A549 (cell line): ENCODE measurements around the gene PCDH18. TPM values are rescaled to one million over a fixed set of nuclear protein-coding genes. Genes with fewer than 3 reads are reported as not detected.

Experiments used
- ATAC-seq, 2 experiments: fragments of 200-7000 bp in 1 of 2; fragments of >200 bp in 1 of 2; cut with Nextera tagmentation in 1 of 2; cut with Tn5 transposase in 1 of 2; 3 replicates each; pipeline versions ENCODE4 v1.8.0 to v1.9.1; 2018 to 2020; ENCODE audit warnings: mild to moderate bottlenecking in 1 of 2, moderate library complexity in 1 of 2
- CTCF ChIA-PET: fragments of 300-600 bp; sonication (Branson Sonifier 250); formaldehyde crosslinking; extraction: SDS; loops from one replicate; lab custom pipeline; 2021; ENCODE audit warnings: antibody characterized with exemption, inconsistent platforms; lab: Yijun Ruan, JAX
- POLR2A ChIA-PET: fragments of 350-600 bp; formaldehyde crosslinking; extraction: SDS; loops from one replicate; lab custom pipeline; 2021; ENCODE audit warnings: antibody characterized with exemption, inconsistent platforms; lab: Yijun Ruan, JAX
- DNase-seq, 2 experiments: peaks; one replicate each; pipeline versions ENCODE4 v3.0.0 to v3.0.0-alpha.2; 2011 to 2016; ENCODE audit warnings: low read depth in 1 of 2, low spot score in 1 of 2
- FAIRE-seq: peaks from 2 replicates; lab custom pipeline; 2011; peaks lifted over from hg19 to GRCh38; lab: Jason Lieb, UNC
- H3K27ac ChIP-seq, 2 experiments: fragments of >200 bp; sonication (Bioruptor Twin); formaldehyde crosslinking; 3 replicates each; pipeline ENCODE4 v1.5.1; 2016 to 2017
- H3K4me1 ChIP-seq: fragments of >200 bp; sonication (Bioruptor Twin); formaldehyde crosslinking; 3 replicates; pipeline ENCODE4 v1.6.1; 2016
- H3K4me2 ChIP-seq: fragments of >200 bp; sonication (Bioruptor Twin); formaldehyde crosslinking; 3 replicates; pipeline ENCODE4 v1.6.1; 2016
- H3K4me3 ChIP-seq: fragments of >200 bp; sonication (Bioruptor Twin); formaldehyde crosslinking; 3 replicates; pipeline ENCODE4 v1.5.1; 2016
- H3K9me3 ChIP-seq: fragments of >200 bp; sonication (Bioruptor Twin); formaldehyde crosslinking; 3 replicates; pipeline ENCODE4 v1.6.1; 2016
- ATOH8 ChIP-seq: fragments of 250-450 bp; sonication (Bioruptor Pico); IDR thresholded peaks from 2 replicates; pipeline ENCODE4 v1.5.0; 2020; ENCODE audit warnings: low read depth, mild to moderate bottlenecking, moderate library complexity
- BCL3 ChIP-seq: fragments of >200 bp; sonication (Bioruptor Twin); formaldehyde crosslinking; IDR thresholded peaks from 3 replicates; pipeline ENCODE4 v1.6.1; 2016
- CBX2 ChIP-seq: fragments of 200-600 bp; sonication (generic); IDR thresholded peaks from 2 replicates; pipeline ENCODE4 v1.6.1; 2016; ENCODE audit warnings: low read depth, mild to moderate bottlenecking, borderline replicate concordance
- CHD2 ChIP-seq: fragments of 150-350 bp; IDR thresholded peaks from 2 replicates; pipeline ENCODE4 v1.6.1; 2014; ENCODE audit warnings: low read length; ENCODE audit not compliant: partially characterized antibody
- EHF ChIP-seq: fragments of 250-450 bp; sonication (Bioruptor Pico); IDR thresholded peaks from 2 replicates; pipeline ENCODE4 v1.5.0; 2020; ENCODE audit warnings: mild to moderate bottlenecking
- ELK1 ChIP-seq: fragments of 150-350 bp; IDR thresholded peaks from 2 replicates; pipeline ENCODE4 v1.6.1; 2014; ENCODE audit warnings: low read depth, mild to moderate bottlenecking, low read length
- EP300 ChIP-seq, 2 experiments: fragments of >200 bp; sonication (Bioruptor Twin); formaldehyde crosslinking; IDR thresholded peaks; 2 replicates in 1 of 2; 3 replicates in 1 of 2; pipeline ENCODE4 v1.6.1; 2016 to 2017
- FOSB ChIP-seq: fragments of 250-450 bp; sonication (Bioruptor Pico); IDR thresholded peaks from 2 replicates; pipeline ENCODE4 v1.5.0; 2020; ENCODE audit warnings: mild to moderate bottlenecking, moderate library complexity
- FOXS1 ChIP-seq: fragments of 250-450 bp; sonication (Bioruptor Pico); IDR thresholded peaks from 2 replicates; pipeline ENCODE4 v1.5.0; 2020; ENCODE audit warnings: mild to moderate bottlenecking, moderate library complexity
- HEYL ChIP-seq: fragments of 250-450 bp; sonication (Bioruptor Pico); IDR thresholded peaks from 2 replicates; pipeline ENCODE4 v1.8.0; 2021; ENCODE audit warnings: mild to moderate bottlenecking, moderate library complexity
- HMGXB4 ChIP-seq: fragments of 250-450 bp; sonication (Bioruptor Pico); IDR thresholded peaks from 2 replicates; pipeline ENCODE4 v1.5.0; 2021; ENCODE audit warnings: mild to moderate bottlenecking, moderate library complexity, borderline replicate concordance
- JUN ChIP-seq, 2 experiments: fragments of >200 bp; sonication (Bioruptor Twin); formaldehyde crosslinking; IDR thresholded peaks; 2 replicates in 1 of 2; 3 replicates in 1 of 2; pipeline ENCODE4 v1.6.1; 2016 to 2017
- KDM5A ChIP-seq: fragments of 200-600 bp; sonication (generic); IDR thresholded peaks from 2 replicates; pipeline ENCODE4 v1.6.1; 2016; ENCODE audit warnings: antibody characterized with exemption, mild to moderate bottlenecking
- MAZ ChIP-seq: fragments of 150-350 bp; IDR thresholded peaks from 2 replicates; pipeline ENCODE4 v1.6.1; 2014; ENCODE audit warnings: antibody characterized with exemption, low read depth, low read length, borderline replicate concordance
- NFE2L2 ChIP-seq: fragments of 150-350 bp; conservative IDR thresholded peaks from 2 replicates; pipeline ENCODE4 v1.6.1; 2014; ENCODE audit warnings: low read length
- NPAS2 ChIP-seq: fragments of 250-450 bp; sonication (Bioruptor Pico); IDR thresholded peaks from 2 replicates; pipeline ENCODE4 v1.8.0; 2022; ENCODE audit warnings: mild to moderate bottlenecking, moderate library complexity, borderline replicate concordance
- POLR2AphosphoS2 ChIP-seq: conservative IDR thresholded peaks from 2 replicates; pipeline ENCODE4 v1.6.1; 2012; ENCODE audit warnings: low read length, improper control_type of control experiment, inconsistent platforms
- RFX5 ChIP-seq: fragments of 450-650 bp; IDR thresholded peaks from 2 replicates; pipeline ENCODE4 v1.7.1; 2014; ENCODE audit warnings: antibody characterized with exemption, mild to moderate bottlenecking, moderate library complexity
- TP53 ChIP-seq: fragments of 250-450 bp; sonication (Bioruptor Pico); IDR thresholded peaks from 2 replicates; pipeline ENCODE4 v1.5.0; 2021; ENCODE audit warnings: mild to moderate bottlenecking, moderate library complexity
- ZC3H11A ChIP-seq: fragments of 450-650 bp; IDR thresholded peaks from 2 replicates; pipeline ENCODE4 v1.6.1; 2014; ENCODE audit warnings: antibody characterized with exemption, mild to moderate bottlenecking
- WGBS: methylation state at CpG from one replicate; pipeline ENCODE4 v1.1.6; 2017; ENCODE audit errors: missing lambda C conversion rate; 5-methylcytosine and 5-hydroxymethylcytosine counted together
- polyA plus RNA-seq, 4 experiments: library from polyadenylated mRNA; depleted of rRNA in 3 of 4; stranded (reverse); fragments of >200 nt; fragmentation: RNase III in 1 of 4; extraction: RNeasy Plus Mini Kit Qiagen cat#74134 plus additional on column Dnase treatment in 1 of 4; gene quantifications; 2 replicates in 3 of 4; 3 replicates in 1 of 4; pipeline ENCODE4 v1.2.3, GENCODE V29; 2011 to 2017
- TF ChIP-seq, protein P1 (sequence below): IDR thresholded peaks from 2 replicates; pipeline ENCODE4 v1.6.1; 2012
- TF ChIP-seq, protein P2 (sequence below): IDR thresholded peaks from 2 replicates; pipeline ENCODE4 v1.6.1; 2012

PCDH18 gene
- polyA plus RNA-seq, 2 of the 4 experiments (the other 2 are of a cell fraction): 0.04 TPM; not detected in 1

GRCh38 chr4:137529432-137529831 is 2.9 kb downstream of the PCDH18 start:
- H3K4me1 ChIP-seq: no peaks in the 10 kb centered on the region
- ATAC-seq: no peak
- no peak for DNase-seq
- FAIRE-seq: no peak
- WGBS: 61% methylated on average over 4 of the region's 5 CpGs
- CTCF ChIA-PET: no interaction called here
- POLR2A ChIA-PET: no interaction called here
- TF ChIP-seq KDM5A: no peak
- no peak for TF ChIP-seq JUN (IDR thresholded peaks at IDR 0.05)
- TF ChIP-seq, all 56 proteins: peak for 0
- no peak overlapping the region for H3K4me3 ChIP-seq
- H3K27ac ChIP-seq: no peak overlapping the region
- no peaks in the 10 kb centered on the region for H3K9me3 ChIP-seq
- H3K4me2 ChIP-seq: no peak overlapping the region

- ATAC-seq: no peak
- CTCF ChIA-PET: no interaction called here
- no peak overlapping the region for H3K27ac ChIP-seq
- TF ChIP-seq CBX2 (no peak), MAZ (no peak), NFE2L2 (no peak), EP300 (IDR thresholded peaks at IDR 0.05) (no peak), FOSB (CRISPR knock-in tag) (no peak), FOXS1 (CRISPR knock-in tag) (no peak)
- TF ChIP-seq, all 56 proteins: peak for 0
- no peak for DNase-seq
- WGBS: 56% methylated on average over 4 of the region's 4 CpGs
- no peak for FAIRE-seq
- no peaks in the 10 kb centered on the region for H3K9me3 ChIP-seq
- POLR2A ChIA-PET: no interaction called here
- no peak overlapping the region for H3K4me3 ChIP-seq
- H3K4me1 ChIP-seq: no peaks in the 10 kb centered on the region
- no peak overlapping the region for H3K4me2 ChIP-seq
Observed at GRCh38 chr4:137528673-137529072, 3.6 kb downstream of the PCDH18 start.

- DNase-seq: no peak
- H3K9me3 ChIP-seq: no peaks in the 10 kb centered on the region
- no peak for FAIRE-seq
- no peak for TF ChIP-seq ELK1
- ChIA-PET POLR2A (no interaction called here), CTCF (no interaction called here)
- no peak overlapping the region for H3K4me2 ChIP-seq
- H3K4me3 ChIP-seq: no peak overlapping the region
- H3K27ac ChIP-seq: no peak overlapping the region
- no peaks in the 10 kb centered on the region for H3K4me1 ChIP-seq
- no peak for ATAC-seq
Observed at GRCh38 chr4:137526681-137527080, 5.6 kb downstream of the PCDH18 start.

- ATAC-seq: no peak
- ChIA-PET CTCF (no interaction called here), POLR2A (no interaction called here)
- no peak for FAIRE-seq
- no peak for TF ChIP-seq POLR2AphosphoS2
- TF ChIP-seq ZC3H11A: no peak
- no peak for TF ChIP-seq RFX5
- no peak for TF ChIP-seq HEYL (CRISPR knock-in tag)
- TF ChIP-seq ELK1: no peak
- TF ChIP-seq ATOH8 (CRISPR knock-in tag): no peak
- TF ChIP-seq TP53 (CRISPR knock-in tag): no peak
- no peak for TF ChIP-seq NPAS2 (CRISPR knock-in tag)
- TF ChIP-seq CHD2: no peak
- no peak for TF ChIP-seq HMGXB4 (CRISPR knock-in tag)
- no peak for TF ChIP-seq EHF (CRISPR knock-in tag)
- no peak for TF ChIP-seq NFE2L2
- TF ChIP-seq, protein P1, sequence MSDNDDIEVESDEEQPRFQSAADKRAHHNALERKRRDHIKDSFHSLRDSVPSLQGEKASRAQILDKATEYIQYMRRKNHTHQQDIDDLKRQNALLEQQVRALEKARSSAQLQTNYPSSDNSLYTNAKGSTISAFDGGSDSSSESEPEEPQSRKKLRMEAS: no peak
- TF ChIP-seq BCL3: no peak
- TF ChIP-seq, protein P2, sequence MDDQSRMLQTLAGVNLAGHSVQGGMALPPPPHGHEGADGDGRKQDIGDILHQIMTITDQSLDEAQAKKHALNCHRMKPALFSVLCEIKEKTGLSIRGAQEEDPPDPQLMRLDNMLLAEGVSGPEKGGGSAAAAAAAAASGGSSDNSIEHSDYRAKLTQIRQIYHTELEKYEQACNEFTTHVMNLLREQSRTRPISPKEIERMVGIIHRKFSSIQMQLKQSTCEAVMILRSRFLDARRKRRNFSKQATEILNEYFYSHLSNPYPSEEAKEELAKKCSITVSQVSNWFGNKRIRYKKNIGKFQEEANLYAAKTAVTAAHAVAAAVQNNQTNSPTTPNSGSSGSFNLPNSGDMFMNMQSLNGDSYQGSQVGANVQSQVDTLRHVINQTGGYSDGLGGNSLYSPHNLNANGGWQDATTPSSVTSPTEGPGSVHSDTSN: no peak
- Histone ChIP-seq H3K4me2 (no peak overlapping the region), H3K4me3 (no peak overlapping the region), H3K27ac (no peak overlapping the region), H3K4me1 (no peaks in the 10 kb centered on the region), H3K9me3 (no peaks in the 10 kb centered on the region)
- DNase-seq: no peak
- WGBS: 19% methylated on average over 4 of the region's 4 CpGs
Observed at GRCh38 chr4:137524725-137525369, 7.4 kb downstream of the PCDH18 start.
